ENCODE data around the gene GPD2. TPM values are rescaled to one million over a fixed set of nuclear protein-coding genes. Genes with fewer than 3 reads are reported as not detected.

GPD2 gene
- total RNA-seq, 1 experiment from 2014 or later: 62.5 TPM

DNA sequence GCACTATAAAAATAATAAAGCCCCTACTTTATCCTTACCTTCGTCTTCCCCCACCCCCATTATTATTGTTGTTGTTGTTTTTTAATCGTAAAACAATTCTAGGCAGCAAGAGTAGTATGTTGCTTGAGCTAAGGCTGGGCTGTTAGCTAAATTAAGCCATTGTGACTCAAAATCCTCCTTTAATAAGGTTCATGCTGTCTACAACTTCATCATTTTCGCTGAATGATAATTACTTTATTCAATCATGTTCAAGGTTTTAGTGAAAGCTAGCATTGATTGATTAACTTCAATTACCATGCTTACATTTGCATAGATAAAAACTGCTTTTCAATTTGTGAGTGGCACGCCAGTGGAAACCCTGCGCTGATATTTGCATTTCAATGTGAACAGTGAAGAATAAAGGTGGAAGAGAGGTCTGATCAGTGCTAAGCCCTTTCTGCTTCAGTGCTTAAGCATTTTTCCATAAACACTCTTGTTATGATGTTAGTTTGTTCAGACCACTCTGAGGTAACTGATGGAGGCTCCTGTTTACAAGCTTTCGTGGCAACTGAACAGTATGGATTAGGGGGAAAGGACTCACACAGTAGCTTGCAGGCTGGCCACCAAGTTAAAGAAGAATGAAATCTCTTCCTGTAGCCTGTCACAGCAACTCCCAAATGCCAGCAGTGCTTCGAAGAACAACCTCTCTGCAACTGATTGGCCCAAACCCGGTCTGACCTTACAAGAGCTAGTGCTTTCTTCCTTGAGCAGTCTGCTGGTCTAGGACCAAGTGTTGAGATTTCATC lies 156.8 kb downstream of the GPD2 start:
- no peak for DNase-seq (ENCODE audit: unreplicated experiment)
- ChIA-PET CTCF (interaction anchor here (0.8 to 1.7 kb wide), 6 partner anchors 169 to 1224 kb away, joined by 3 to 6 read pairs (median 4); no protein-coding TSS in a partner anchor), POLR2A (interaction anchor here (0.8 to 1.1 kb wide), 2 partner anchors 252 to 258 kb away, joined by 3 read pairs; no protein-coding TSS in a partner anchor)
- Mint-ChIP-seq H3K4me3 (ENCODE audit: unreplicated experiment) (no peak overlapping the region), H3K27me3 (ENCODE audit: insufficient read depth, unreplicated experiment) (no peaks in the 10 kb centered on the region), H3K36me3 (ENCODE audit: insufficient read depth, unreplicated experiment) (no peaks in the 10 kb centered on the region), H3K27ac (ENCODE audit: low read depth, unreplicated experiment) (no peak overlapping the region), H3K9me3 (ENCODE audit: unreplicated experiment) (no peaks in the 10 kb centered on the region), H3K4me1 (ENCODE audit: insufficient read depth, unreplicated experiment) (no peaks in the 10 kb centered on the region)
- intact Hi-C loops (cut with micrococcal nuclease): no loop called here
- TF ChIP-seq, protein P1, sequence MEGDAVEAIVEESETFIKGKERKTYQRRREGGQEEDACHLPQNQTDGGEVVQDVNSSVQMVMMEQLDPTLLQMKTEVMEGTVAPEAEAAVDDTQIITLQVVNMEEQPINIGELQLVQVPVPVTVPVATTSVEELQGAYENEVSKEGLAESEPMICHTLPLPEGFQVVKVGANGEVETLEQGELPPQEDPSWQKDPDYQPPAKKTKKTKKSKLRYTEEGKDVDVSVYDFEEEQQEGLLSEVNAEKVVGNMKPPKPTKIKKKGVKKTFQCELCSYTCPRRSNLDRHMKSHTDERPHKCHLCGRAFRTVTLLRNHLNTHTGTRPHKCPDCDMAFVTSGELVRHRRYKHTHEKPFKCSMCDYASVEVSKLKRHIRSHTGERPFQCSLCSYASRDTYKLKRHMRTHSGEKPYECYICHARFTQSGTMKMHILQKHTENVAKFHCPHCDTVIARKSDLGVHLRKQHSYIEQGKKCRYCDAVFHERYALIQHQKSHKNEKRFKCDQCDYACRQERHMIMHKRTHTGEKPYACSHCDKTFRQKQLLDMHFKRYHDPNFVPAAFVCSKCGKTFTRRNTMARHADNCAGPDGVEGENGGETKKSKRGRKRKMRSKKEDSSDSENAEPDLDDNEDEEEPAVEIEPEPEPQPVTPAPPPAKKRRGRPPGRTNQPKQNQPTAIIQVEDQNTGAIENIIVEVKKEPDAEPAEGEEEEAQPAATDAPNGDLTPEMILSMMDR (IDR thresholded peaks at IDR 0.05; ENCODE audit: unreplicated experiment): no peak
- no TSS peak for BruUV-seq (replicated peaks)

DNA sequence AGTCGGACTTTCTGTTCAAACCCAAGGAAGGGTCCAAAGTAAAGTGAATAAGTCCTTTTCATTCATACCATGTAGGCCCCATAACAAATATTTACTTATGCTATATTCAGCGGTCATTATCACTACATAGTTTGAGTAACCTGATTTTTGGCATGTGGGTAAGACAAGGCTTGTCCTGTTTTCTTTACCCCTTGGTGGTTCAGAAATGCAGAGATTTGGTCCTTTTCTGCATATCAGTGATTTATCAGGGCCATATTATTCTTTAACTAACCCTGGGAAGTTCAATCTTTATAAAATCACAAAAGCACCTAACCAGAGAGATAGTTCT lies 157.4 kb downstream of the GPD2 start:
- no peaks in the 10 kb centered on the region for H3K27me3 Mint-ChIP-seq (ENCODE audit: insufficient read depth, unreplicated experiment)
- TF ChIP-seq, protein P1 (IDR thresholded peaks at IDR 0.05; ENCODE audit: unreplicated experiment): no peak
- H3K4me1 Mint-ChIP-seq (ENCODE audit: insufficient read depth, unreplicated experiment): no peaks in the 10 kb centered on the region
- ChIA-PET CTCF (interaction anchor here (0.8 to 1.7 kb wide), 4 partner anchors 169 to 1216 kb away, joined by 3 to 6 read pairs (median 4); no protein-coding TSS in a partner anchor), POLR2A (no interaction called here)
- DNase-seq (ENCODE audit: unreplicated experiment): no peak
- H3K4me3 Mint-ChIP-seq (ENCODE audit: unreplicated experiment): no peak overlapping the region
- no TSS peak for BruUV-seq (replicated peaks)
- H3K9me3 Mint-ChIP-seq (ENCODE audit: unreplicated experiment): no peaks in the 10 kb centered on the region
- H3K27ac Mint-ChIP-seq (ENCODE audit: low read depth, unreplicated experiment): no peak overlapping the region
- intact Hi-C loops (cut with micrococcal nuclease): no loop called here
- H3K36me3 Mint-ChIP-seq (ENCODE audit: insufficient read depth, unreplicated experiment): no peaks in the 10 kb centered on the region

GRCh38 chr2:156598563-156598962 lies 162.4 kb downstream of the GPD2 start:
- no peaks in the 10 kb centered on the region for H3K4me1 Mint-ChIP-seq (ENCODE audit: insufficient read depth, unreplicated experiment)
- TF ChIP-seq, protein P1 (IDR thresholded peaks at IDR 0.05; ENCODE audit: unreplicated experiment): no peak
- POLR2A ChIA-PET: interaction anchor here (0.6 kb wide), 1 partner anchor 9 kb away, joined by 3 read pairs; no protein-coding TSS in a partner anchor
- CTCF ChIA-PET: interaction anchor here (0.6 to 2.3 kb wide), 2 partner anchors 9 to 299 kb away, joined by 6 to 8 read pairs; no protein-coding TSS in a partner anchor
- BruUV-seq (replicated peaks): no TSS peak
- no peak overlapping the region for H3K4me3 Mint-ChIP-seq (ENCODE audit: unreplicated experiment)
- H3K27ac Mint-ChIP-seq (ENCODE audit: low read depth, unreplicated experiment): no peak overlapping the region
- no peaks in the 10 kb centered on the region for H3K36me3 Mint-ChIP-seq (ENCODE audit: insufficient read depth, unreplicated experiment)
- intact Hi-C loops (cut with micrococcal nuclease): no loop called here
- H3K9me3 Mint-ChIP-seq (ENCODE audit: unreplicated experiment): no peaks in the 10 kb centered on the region
- no peak for DNase-seq (ENCODE audit: unreplicated experiment)
- no peaks in the 10 kb centered on the region for H3K27me3 Mint-ChIP-seq (ENCODE audit: insufficient read depth, unreplicated experiment)

DNA sequence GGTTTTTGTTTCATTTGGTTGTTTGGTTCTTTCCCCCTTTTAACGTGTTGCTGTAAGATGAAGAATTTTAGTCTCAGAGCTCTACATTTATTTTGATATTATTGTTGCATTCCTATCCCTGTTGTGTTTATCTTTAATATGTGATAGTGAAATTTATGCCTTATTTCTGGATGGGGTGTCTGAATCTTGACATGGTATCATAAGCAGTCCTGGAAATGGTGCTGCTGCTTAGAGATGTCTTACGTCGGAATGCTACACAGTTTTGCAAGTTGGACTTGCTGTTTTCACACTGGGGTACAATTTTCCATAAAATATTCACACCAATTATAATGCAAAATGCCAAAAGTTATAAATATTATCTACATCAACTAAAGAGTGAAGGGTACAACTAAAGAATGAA lies 164.0 kb downstream of the GPD2 start:
- POLR2A ChIA-PET: no interaction called here
- H3K36me3 Mint-ChIP-seq (ENCODE audit: insufficient read depth, unreplicated experiment): no peaks in the 10 kb centered on the region
- intact Hi-C loops (cut with micrococcal nuclease): no loop called here
- H3K27ac Mint-ChIP-seq (ENCODE audit: low read depth, unreplicated experiment): no peak overlapping the region
- H3K4me1 Mint-ChIP-seq (ENCODE audit: insufficient read depth, unreplicated experiment): no peaks in the 10 kb centered on the region
- no peaks in the 10 kb centered on the region for H3K27me3 Mint-ChIP-seq (ENCODE audit: insufficient read depth, unreplicated experiment)
- BruUV-seq (replicated peaks): no TSS peak
- no peaks in the 10 kb centered on the region for H3K9me3 Mint-ChIP-seq (ENCODE audit: unreplicated experiment)
- no peak for DNase-seq (ENCODE audit: unreplicated experiment)
- no peak overlapping the region for H3K4me3 Mint-ChIP-seq (ENCODE audit: unreplicated experiment)
- CTCF ChIA-PET: interaction anchor here (1.1 kb wide), 1 partner anchor 265 kb away, joined by 3 read pairs; no protein-coding TSS in a partner anchor
- TF ChIP-seq, protein P1 (IDR thresholded peaks at IDR 0.05; ENCODE audit: unreplicated experiment): no peak
